Activated CD4-positive, alpha-beta T cell treated with anti-CD3 and anti-CD28 coated beads, Interleukin-2, amount 50 U/mL, for 48 hours (primary cell): Measurements from ENCODE around the gene DLX3.

ENCODE experiments used
- DNase-seq, 2 experiments: peaks; one replicate each; pipeline ENCODE4 v3.0.0-alpha.2; 2020

DLX3 gene

DNA sequence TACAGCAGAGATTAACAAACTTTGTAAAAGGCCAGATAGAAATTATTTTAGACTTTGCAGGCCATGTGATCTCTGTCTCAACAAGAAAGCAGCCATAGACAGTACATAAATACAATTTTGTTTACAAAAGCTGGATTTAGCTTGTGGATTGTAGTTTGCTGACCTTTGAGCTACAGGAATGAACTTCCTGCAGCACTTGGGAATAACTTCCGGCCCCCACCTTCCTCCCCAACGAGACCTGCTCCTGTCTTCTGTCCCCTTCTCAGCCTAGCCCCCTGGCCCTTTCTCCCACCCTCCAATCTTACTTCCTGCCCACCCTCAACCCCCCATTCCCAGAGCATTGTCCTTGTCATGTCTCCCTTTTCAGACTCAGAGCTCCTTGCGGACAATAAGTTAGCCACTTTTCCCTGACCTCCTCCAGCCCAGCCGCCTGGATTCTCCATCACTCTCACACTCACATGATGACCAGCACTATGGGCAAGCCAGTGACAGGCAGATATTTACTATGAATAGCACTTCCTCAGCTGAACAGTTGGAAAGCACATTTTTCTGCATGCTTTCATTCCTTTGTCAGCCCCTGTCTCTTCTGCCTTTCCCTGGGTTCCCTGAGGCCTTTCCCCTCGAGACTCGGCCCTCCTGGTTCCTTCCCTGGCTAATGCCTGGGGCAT lies 27.6 kb upstream of the DLX3 start:
- DNase-seq: no peak

DNA sequence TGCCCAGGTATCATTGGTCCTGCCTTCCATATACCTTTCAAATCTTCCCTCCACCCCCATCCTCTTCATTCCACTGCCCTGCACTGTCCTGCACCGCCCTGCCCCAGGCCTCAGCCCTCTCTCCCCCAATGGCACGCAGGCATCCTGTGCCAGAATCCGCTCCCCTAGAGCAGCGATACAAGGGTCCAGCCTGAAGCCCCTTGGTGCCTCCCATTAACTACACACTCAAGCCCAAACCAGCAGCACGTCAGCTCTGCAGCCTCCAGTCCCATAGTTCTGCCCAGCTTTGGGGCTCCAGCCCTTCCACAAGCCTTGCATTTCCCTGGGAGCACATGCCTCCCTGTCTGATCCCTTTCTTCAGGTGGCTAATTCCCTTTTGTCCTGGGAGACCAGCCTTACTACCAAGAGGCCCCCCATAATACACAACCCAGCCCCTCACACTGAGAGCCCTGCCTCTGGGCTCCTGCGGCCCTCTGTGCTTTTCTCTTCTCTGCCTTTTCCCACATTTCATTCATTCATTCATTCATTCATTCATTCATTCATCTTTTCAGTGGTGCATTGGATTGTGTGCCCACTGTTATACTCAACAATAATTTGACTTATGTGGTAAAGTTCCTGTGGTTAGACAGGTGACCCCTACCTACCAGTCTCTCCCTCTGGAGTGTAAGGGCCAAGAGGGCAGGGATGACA lies 26.8 kb upstream of the DLX3 start:
- DNase-seq: no peak

DNA sequence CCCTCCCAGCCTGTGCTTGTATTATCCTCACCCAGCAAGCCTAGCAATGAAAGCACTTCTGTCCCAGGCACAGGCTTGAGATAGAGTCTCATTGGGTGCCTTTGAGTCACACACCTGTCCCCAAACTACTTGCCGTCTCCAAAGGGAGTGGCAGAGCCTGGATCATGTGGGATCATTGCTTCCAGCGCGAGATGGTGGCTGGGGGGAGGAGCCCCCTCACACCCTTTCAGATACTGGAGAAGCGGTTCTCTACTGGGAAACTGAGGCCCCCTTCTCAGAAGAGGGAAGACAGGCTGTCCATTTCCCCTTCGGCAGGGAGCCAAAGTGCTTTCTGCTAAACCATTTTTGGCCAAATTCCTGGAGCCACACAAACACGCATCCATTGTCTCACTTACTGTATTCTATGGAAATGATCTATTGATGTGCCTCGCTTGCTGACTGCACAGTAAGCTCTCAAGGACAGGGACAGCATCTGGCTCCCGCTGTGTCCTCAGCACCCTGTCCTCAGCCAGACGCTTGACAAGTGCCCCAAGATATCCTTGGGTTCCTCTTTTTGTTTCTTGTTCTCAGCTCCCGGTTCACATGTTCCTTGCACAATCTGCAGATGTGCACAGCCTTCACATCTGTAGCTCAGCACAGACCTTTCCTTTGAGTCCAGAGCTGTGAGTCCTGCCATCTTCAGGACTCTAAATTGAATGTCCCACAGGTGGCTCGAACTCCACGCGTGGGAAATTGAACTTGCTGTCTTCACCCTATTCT lies 26.0 kb upstream of the DLX3 start:
- no peak for DNase-seq

DNA sequence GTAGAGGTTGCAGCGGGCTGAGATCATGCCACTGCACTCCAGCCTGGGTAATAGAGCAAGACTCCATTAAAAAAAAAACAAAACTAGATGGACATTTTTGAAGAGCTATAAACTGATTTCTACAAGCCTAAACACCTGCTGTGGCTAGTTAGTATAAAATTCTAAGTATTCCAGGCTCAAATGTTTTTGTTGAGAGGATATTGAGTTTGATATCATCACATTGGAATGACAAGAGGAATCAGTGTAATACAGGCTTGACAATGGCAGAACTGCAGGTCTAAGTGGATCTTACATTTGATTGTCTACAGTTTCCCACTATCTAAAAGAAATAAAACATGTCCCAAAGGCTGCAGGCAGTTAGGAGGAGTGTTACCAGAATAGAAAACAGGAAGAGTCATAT lies 23.9 kb upstream of the DLX3 start:
- DNase-seq: no peak

DNA sequence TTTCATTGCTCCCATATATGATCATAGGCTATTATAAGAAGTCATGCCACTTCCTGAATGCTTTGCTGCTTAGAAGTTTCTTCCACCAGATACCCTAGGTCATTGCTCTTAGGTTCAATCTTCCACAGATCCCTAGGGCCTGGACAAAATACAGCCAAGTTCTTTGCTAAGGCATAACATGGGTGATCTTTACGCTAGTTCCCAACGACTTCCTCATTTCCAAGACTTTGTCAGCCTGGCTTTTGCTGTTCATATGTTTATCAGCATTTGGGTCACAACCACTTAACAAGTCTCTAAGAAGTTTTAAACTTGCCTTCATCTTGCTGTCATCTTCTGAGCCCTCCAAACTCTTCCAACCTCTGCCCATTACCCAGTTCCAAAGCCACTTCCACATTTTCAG lies 20.1 kb upstream of the DLX3 start:
- no peak for DNase-seq

DNA sequence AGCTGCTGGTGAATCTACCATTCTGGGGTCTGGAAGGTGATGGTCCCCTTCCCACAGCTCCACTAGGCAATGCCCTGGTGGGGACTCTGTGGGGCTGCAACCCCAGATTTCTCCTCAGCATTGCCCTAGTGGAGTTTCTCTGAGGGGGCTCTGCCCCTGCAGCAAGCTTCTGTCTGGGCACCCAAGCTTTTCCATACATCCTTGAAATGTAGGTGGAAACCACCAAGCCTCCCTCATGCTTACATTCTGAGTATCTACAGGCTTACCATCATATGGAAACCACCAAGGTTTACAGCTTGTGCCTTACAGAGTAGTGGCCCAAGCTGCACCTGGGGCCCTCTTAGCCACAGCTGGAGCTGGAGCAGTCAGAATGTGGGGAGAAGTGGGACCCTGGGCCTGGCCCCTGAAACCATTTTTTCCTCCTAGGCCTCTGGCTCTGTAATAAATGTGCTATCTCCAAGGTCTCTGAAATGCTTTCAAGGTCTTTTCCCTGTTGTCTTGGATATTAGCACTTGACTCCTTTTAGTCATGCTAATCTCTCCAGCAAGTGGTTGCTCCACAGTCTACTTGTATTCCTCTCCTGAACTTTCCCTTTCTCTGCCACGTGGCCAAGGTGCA lies 19.6 kb upstream of the DLX3 start:
- DNase-seq: no peak

DNA sequence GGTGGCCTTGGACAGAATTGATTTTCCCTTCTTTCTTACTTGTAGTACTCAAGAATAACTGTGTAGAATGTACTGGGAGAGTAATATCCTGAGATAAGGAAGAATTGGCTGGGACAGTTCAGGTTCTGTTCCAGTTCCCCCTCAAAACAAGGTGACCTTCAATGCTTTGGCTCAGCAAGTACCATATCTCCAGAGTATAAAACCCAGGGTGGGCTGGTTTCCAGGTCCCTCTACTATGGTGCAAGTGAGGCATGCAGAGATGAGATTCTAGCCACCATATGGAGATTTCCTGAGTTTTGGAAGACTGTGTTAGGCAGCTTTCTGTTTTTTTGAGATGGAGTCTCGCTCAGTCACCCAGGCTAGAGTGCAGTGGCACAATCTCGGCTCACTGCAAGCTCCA lies 18.1 kb upstream of the DLX3 start:
- no peak for DNase-seq

DNA sequence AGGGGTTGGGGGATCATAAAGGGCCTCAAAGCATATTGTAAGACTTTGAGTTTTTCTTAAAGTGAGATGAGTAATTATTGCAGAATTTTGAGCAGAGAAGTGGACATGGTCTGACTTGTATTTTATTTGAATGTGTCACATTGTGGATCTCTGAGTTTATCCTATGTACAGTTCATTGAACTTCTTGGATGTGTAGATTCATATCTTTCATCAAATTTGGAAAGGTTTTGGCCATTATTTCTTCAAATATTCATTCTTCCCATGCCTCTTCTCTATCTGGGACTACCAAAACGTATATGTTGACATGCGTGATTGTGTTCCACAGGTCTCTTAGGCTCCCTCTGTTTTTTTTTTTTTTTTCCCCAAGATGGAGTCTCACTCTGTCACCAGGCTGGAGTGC lies 14.3 kb upstream of the DLX3 start:
- no peak for DNase-seq

DNA sequence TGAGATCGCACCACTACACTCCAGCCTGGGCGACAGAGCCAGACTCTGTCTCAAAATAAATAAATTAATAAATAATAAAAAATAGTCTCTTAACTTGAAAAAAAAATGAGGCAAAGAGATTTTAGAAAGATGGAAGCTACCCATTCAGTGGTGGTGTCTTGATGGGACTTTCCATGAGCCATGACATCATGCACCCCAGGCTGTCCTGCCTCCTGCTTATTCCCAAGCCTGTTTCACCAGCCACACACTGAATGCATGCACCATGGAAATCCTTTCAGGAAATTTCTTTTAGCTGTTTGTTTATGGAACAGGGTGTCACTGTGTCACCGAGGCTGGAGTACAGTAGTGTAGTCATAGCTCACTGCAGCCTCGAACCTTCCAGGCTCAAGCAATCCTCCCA lies 8.9 kb upstream of the DLX3 start:
- no peak for DNase-seq

DNA sequence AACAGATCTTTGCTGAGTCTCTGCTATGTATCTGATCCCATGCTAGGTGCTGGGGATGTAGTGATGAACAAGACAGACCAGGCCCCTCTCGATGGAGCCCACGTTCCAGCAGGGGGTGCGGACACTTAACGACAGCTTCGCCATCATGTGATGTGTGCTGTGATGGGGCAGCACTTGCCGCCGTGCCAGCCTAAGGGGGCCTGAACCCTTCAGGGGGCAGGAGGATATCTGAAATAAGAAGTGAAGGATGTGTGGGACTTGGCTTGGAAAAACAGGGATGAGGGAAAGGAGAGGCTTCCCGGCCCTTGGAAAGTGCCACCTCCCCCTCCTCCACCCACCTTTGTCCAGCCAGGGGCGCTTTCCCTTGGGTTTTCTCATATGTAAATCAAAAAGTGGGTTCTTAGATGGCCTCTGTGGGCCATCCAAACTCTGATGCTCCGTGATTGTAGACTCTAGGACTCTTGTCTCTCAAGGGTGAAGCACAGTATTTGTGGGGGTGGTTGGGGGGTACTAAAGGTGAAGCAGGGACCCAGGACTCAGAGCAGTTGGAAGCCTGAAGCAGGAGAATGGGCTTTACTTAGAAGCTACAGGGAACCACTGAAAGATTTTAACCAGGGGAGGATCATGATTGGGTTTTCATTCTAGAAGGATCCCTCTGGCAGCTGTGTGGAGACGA lies 4.0 kb upstream of the DLX3 start:
- DNase-seq: no peak

DNA sequence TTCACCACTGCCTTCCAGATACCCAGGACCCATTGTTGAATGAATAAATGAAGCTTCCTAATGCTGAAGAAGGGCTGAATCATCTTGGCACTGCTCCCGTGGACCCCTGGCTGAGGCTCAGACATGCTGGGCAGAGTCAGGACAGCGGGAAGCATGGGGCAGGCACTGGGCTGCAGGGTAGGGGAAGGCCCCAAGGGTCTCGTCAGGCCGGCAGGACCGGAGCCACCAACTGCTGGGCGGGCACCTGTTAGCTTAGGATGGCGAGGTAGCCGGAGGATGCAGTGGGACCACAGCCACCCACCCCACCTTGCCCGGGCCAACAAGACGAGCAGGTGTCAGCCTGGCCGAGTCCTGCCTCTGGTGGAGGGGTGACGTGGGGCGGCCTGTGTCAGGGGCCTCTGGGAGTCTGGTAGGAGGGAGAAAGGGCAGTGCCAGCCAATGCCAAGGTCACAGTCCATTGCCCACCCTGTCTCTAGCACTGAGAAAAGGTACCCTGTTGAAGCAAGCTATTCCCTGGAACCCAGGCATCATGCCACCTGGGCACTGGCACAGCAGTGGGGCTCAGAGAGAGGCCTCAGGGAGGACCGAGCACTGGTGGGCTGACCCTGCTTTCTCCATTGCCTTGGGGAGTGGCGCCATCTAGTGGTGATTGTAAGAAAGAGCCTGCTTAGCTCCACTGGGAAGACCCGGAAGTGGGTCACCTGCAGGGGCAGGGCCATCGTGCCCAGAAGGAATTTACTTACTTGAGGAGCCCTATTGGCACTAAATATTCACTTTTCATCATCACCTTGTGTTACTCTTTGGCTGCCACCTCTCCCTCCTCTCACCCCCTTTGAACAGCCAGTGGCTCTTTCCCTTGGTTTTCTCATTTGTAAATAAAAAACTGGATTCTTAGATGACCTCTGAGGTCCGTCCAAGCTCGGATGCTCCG lies 3.0 kb upstream of the DLX3 start:
- peak; percentile 83 to 88 for DNase-seq

DNA sequence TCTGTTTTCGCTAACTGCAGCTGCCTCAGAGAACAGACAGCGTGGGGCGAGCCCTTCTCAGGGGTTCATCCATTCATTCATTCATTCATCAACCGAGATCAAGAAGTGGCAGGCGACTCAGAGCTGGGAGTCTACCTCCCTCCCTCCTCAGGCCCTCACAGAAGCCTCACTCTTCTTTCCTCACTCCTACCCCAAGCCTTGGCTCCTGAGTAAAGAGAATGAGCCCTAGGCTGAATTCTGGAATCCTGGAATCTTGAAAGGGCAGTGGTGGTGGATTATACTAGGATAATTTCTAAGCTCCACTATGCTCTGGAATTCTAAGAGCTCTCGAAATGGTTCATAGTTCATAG lies 2.3 kb upstream of the DLX3 start:
- no peak for DNase-seq

DNA sequence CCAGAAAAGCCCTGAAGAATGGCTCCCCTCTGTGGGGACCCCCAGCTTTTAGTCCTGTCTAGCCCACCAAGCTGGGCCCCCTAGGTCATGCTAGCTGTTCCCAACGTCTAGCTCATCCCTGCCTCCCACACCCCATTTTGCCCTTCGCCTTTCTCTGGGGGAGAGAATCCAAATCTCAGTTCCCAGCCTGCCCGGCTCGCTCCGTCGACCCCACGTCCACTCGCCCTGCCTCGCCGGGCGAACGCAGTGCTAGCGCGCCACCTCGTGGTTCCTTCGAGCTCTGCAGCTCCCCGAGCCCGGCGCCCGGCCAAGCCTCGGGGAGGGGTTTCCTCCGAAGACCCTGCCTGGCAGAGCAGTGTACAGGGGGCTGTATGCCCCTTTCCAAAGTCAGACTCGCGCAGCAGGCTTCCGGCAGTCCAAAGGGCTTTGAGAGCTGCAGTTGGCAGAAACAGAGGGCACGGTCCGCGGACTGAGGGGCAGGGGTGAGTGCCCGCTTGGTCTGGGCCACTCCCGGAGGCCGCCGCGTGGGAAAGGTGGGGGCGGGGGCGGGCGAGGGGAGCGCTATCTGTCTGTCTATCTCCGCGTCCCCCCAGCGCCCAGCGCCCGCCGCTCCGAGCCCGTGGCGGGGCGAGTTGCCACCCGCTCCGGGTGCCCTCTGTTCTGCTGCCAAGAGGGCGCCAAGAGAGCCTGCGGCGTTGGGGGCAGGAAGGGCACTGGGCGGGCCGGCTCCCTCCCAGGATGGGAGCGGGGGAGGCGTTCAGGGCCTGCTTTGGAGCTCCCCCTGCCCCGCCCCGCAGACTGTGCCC lies 1.7 kb upstream of the DLX3 start:
- peak; percentile 70 to 77 for DNase-seq

DNA sequence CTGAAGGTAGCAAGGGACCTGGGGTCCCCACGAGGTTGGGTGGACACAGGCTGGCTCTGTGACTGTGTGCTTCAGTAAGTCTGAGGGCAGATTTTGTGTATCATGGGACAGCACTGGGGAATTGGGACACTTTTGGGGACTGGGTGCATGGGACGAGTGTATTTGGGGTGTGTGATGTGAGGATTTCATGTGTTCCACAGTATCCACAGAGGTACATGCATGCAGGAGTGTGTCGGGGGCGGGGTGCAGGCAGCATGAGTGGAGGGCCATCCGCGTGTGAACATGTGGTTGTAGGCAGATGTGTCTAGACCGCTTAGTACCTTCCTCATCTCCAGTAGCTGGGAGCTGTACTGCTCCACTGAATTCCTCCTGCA lies 1.1 kb upstream of the DLX3 start:
- DNase-seq: no peak

DNA sequence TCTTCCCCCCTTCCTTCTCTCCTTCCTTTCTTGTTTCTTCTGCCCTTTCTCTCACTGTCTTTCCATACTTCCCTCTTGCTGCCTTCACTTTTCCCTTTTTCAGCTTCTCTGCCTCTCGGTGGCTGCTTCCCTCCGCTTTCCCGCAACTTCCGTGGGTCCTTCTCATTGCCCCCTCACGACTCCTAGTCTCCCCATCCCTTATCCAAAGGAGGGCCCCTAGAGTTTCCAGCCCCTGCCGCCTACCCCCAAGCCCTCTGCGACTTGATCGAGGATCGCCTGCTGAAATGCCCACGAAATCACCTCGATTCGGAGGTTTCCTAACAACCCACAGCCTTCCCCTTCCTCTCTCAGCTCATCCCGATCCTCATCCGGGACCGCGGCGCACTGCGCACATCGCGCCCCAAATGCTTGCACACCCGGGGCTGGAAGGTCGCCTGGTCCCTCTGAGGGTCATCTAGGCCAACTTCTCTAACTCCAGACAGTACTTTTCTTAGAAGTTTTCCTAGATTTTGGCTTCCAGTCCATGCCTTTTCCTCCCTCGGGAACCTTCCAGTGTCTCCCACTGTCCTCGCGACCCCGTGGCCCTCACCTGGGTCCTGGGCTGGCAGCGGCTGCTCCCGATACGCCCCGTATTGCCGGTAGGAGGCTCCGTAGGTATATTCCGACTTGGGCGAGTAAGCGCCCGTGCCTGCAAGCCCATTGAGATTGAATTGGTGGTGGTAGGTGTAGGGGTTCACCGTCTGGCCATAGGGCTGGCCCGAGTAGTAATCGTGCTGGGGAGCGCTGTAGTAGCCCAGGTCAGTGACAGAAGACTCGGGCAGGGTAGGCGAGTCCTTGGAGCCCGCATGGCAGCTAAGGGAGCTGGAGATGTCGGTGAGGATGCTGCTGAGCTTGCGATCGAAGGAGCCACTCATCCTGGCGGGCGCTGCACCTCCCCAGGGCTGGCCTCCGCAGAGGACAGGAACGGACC lies 654 bp downstream of the DLX3 start:
- peak in 1 of 2 experiments; percentile 24 for DNase-seq

DNA sequence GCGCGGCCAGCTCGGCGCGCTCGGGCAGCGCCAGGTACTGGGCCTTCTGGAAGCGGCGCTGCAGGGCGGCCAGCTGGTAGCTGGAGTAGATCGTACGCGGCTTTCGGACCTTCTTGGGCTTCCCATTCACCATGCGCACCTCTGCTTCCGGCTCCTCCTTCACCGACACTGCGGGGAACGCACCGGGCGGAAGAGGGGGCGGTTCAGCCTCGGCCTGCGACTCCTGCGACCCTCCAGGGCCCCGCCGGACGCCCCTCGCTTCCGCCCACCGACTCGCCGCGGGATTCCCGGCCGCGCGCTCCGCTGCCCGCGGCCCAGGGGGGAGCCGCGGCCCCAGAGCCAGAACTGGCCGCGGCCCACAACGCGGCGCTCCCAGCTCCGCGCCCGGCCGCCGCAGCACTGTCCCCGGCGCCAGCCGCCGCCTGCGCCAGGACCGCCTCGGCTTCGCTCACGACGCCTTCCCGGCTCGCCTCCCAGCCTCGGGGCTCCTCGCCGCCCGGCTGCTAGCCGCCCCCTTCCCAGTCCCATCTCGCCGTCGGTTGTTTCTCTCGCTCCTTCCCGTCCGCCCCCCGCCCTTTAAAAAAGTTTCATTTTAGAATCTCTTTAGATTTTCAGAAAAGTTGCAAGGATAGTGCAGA lies 1.5 kb downstream of the DLX3 start:
- peak; percentile 42 to 49 for DNase-seq

DNA sequence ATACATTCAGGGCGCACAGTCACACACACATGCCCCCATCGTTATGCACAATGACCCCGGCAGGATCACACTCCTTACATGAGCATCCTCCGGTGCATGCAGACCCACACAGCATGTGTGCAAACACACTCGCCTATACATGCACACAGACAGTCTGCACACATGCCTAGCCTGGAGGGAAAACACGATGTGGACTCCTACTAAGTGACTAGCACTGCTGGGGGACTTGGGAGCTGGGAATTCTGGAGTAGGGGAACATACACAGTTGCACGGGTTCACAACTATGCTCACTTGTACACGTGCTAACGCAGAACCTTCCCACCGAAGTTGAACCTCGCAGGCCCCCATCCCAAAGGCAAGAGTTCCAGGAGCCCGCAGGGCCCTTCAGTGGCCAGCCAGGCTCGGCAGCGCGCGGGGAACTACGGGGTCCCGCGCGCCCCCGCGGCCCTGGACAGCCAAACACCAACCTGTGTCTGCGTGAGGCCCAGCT lies 2.0 kb downstream of the DLX3 start:
- DNase-seq: no peak

DNA sequence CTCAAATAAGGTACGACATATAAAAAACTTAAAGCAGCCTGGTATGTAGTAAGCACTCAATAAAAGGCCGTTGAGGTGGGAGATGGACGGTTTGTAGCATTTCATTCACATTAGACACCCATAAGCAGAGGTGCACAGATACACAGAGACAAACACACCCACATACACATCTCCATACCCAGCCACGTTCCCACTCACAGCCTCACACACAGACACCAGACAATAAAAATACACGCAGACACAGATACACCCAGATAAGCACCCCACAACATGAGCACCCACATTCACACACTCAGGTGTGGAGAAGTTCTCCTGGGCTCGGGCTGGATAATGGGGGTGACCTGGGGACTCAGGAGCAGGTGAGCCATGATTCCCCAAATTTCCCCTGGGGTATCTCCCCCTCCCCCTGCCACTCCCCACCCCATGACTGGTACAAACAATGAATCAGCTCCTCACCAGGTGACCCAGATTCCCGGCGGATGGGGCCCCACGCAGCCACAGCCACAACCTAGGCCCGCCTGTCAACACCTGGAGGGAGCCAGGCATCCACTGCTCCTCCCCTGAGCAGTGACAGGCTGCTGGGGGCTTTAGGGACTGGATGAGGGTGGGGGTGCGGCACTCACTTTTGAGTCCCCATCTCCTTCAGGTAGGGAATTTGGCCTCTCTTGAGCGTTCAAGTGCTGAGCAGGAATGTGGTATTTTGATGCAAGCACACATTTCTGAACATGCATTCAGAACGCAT lies 2.7 kb downstream of the DLX3 start:
- DNase-seq: no peak

DNA sequence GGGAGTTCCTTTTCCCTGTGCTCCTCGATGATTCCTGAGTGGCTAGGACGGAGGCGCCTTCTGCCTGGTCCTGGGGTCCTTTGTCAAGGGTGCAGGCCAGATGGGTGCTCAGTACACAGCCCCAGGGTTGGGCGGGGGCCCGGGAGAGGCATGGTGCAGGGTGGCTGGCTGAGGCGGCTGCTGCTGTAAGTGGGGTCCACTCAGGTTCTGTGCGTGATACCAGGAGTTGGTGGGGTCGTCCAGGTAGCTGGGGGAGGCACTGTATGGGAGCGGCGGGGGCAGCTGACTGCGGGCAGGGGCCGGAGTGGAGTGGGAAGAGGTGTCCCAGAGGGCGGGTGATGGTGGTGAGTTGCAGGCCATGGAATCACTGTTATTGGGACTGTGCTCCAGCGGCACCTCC lies 3.6 kb downstream of the DLX3 start:
- no peak for DNase-seq
